WTC11 (cell line): Measurements from ENCODE around the gene NUB1.

Experiments used
- CTCF ChIP-seq: fragments of 200-600 bp; IDR thresholded peaks from 2 replicates; pipeline ENCODE4 v1.8.0; 2022; ENCODE audit warnings: antibody characterized with exemption
- SMAD3 ChIP-seq: sonication (generic); formaldehyde crosslinking; IDR thresholded peaks from 2 replicates; pipeline ENCODE4 v1.8.0; 2022; ENCODE audit warnings: missing genetic modification reagents, mild to moderate bottlenecking, borderline replicate concordance
- TCF7 ChIP-seq: sonication (generic); formaldehyde crosslinking; IDR thresholded peaks from 2 replicates; pipeline ENCODE4 v1.8.0; 2022; ENCODE audit warnings: mild to moderate bottlenecking, low read depth, missing genetic modification reagents, moderate library complexity

- TF ChIP-seq CTCF: no peak
- TF ChIP-seq SMAD3 (CRISPR knock-in tag): no peak
- no peak for TF ChIP-seq TCF7 (CRISPR knock-in tag)
Measured at GRCh38 chr7:151380199-151381097, 38.8 kb downstream of the NUB1 start.
